Lower leg skin (tissue), 4 donors: ENCODE results near the gene MAD1L1. TPM values are rescaled to one million over a fixed set of nuclear protein-coding genes. Genes with fewer than 3 reads are reported as not detected.

ENCODE experiments used
- DNase-seq, 2 donors: peaks; one replicate each; pipeline ENCODE4 v3.0.0-alpha.2; 2019; ENCODE audit warnings: low spot score in 2 of 2
- H3K4me3 ChIP-seq: fragments of 200-600 bp; sonication (generic); 2 replicates; pipeline ENCODE4 v1.5.1; 2017; ENCODE audit warnings: mild to moderate bottlenecking, low read depth; ENCODE audit not compliant: poor library complexity, severe bottlenecking
- CTCF ChIP-seq, 3 donors: fragments of 450-650 bp; IDR thresholded peaks; one replicate each; pipeline ENCODE4 v1.5.1; 2016; ENCODE audit warnings: antibody characterized with exemption in 3 of 3, mild to moderate bottlenecking in 3 of 3, moderate library complexity in 2 of 3
- POLR2A ChIP-seq, 2 donors: fragments of 450-650 bp; IDR thresholded peaks; one replicate each; pipeline ENCODE4 v1.6.1; 2016 to 2017; ENCODE audit warnings: antibody characterized with exemption in 2 of 2, mild to moderate bottlenecking in 1 of 2, moderate library complexity in 1 of 2
- whole genome bisulfite sequencing, 2 donors: methylation state at CpG; one replicate each; pipeline ENCODE4 v1.1.5; 2018; 5-methylcytosine and 5-hydroxymethylcytosine counted together
- intact Hi-C: fragments of 100-400 bp; cut with DNase I; formaldehyde crosslinking; loops from one replicate; pipeline ENCODE4 v1.15.0; 2023; ENCODE audit warnings: low total_unique reads
- total RNA-seq, 4 donors: library from RNA; depleted of rRNA; stranded (reverse); fragments of >200 nt; gene quantifications; one replicate each; pipeline ENCODE4 v1.1.0, GENCODE V29; 2016

The MAD1L1 gene
- total RNA-seq, 4 donors from 2014 or later, result 37.7 to 77.8 (median 59.4) TPM

- 89% methylated on average over 15 to 18 of the region's 18 CpGs for WGBS, 2 donors
- intact Hi-C loops, result no loop called here
- DNase-seq, result peak in 1 of 2 donors; percentile 52
- H3K4me3 ChIP-seq, result no peak overlapping the region
- TF ChIP-seq CTCF (IDR thresholded peaks at IDR 0.05) (no peak), POLR2A (IDR thresholded peaks at IDR 0.05) (no peak)
These were observed 445.0 kb downstream of the MAD1L1 start for GRCh38 chr7:1787681-1788235.

- 86 to 88% methylated on average over 9 of the region's 9 CpGs for WGBS, 2 donors
- TF ChIP-seq POLR2A (IDR thresholded peaks at IDR 0.05) (no peak), CTCF (IDR thresholded peaks at IDR 0.05) (no peak)
- no peak overlapping the region for H3K4me3 ChIP-seq
- DNase-seq, result peak in 1 of 2 donors; percentile 65
- intact Hi-C loops, result no loop called here
These were observed 445.5 kb downstream of the MAD1L1 start for GRCh38 chr7:1787241-1787640.

GRCh38 chr7:1785839-1786238 lies 446.9 kb downstream of the MAD1L1 start:
- WGBS, 2 donors, result 98 to 100% methylated on average over 3 of the region's 3 CpGs
- DNase-seq, result no peak
- TF ChIP-seq POLR2A (IDR thresholded peaks at IDR 0.05) (no peak), CTCF (IDR thresholded peaks at IDR 0.05) (no peak)
- intact Hi-C loops, result no loop called here
- no peak overlapping the region for H3K4me3 ChIP-seq

DNA sequence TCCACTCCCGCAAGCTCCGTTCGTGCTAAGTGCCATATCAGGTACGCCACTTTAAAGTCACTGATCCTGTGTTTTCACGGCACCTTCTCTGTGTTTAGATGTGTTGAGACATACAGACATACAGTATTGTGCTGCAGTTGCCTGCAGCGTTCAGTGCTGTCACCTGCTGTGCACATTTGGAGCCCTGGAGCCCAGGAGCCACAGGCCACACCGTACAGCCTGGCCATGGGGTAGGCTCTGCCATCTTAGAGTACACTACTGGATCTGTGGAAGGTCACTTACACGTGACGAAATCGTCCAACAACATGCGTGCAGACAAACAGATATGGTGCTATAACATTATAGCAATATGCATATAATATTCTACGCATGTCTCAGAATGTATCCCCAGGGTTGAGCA lies 451.4 kb downstream of the MAD1L1 start:
- WGBS, 2 donors, result 93 to 96% methylated on average over 12 of the region's 12 CpGs
- no peak overlapping the region for H3K4me3 ChIP-seq
- TF ChIP-seq POLR2A (IDR thresholded peaks at IDR 0.05) (no peak), CTCF (IDR thresholded peaks at IDR 0.05) (no peak)
- intact Hi-C loops, result no loop called here
- DNase-seq, result peak in 1 of 2 donors; percentile 31

GRCh38 chr7:1779445-1779844 lies 453.3 kb downstream of the MAD1L1 start:
- no peak for TF ChIP-seq CTCF (IDR thresholded peaks at IDR 0.05)
- TF ChIP-seq POLR2A (IDR thresholded peaks at IDR 0.05), result no peak
- intact Hi-C loops, result no loop called here
- peak in 1 of 2 donors; percentile 73 for DNase-seq
- no peak overlapping the region for H3K4me3 ChIP-seq
- WGBS, 2 donors, result 91% methylated on average over 14 of the region's 14 CpGs

DNA sequence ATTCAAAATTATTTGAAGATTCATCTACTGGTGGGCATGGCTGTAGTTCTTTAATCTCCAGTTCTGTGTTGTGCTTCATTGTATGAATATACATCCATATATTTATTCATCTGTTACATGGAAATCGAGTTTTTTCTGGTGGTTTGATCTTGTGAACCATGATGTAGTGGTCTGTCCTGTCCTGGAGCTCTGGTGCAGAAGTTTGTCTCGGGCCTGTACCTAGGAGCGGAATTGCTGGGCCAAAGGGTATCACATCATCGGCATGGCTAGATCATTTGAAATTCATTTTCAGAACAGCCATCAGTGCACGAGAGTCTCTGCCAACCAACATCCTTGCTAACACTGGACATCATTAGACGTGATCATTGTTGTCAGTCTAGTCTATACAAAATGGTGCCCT lies 455.6 kb downstream of the MAD1L1 start:
- no peak for TF ChIP-seq POLR2A (IDR thresholded peaks at IDR 0.05)
- no peak for TF ChIP-seq CTCF (IDR thresholded peaks at IDR 0.05)
- WGBS, 2 donors, result 83 to 89% methylated on average over 6 of the region's 6 CpGs
- DNase-seq, result peak in 1 of 2 donors; percentile 12
- H3K4me3 ChIP-seq, result no peak overlapping the region
- intact Hi-C loops, result no loop called here
